ENCODE measurements around the gene EFEMP1.

The EFEMP1 gene

GRCh38 chr2:55919574-55919973, 4.0 kb downstream of the EFEMP1 start:
- TF ChIP-seq YY1 (IDR thresholded peaks at IDR 0.05; ENCODE audit: insufficient read depth, insufficient read length) = no peak
- no peak for TF ChIP-seq ZNF274 (IDR thresholded peaks at IDR 0.05; ENCODE audit: low read depth, low read length)
- no peak for TF ChIP-seq SUZ12 (IDR thresholded peaks at IDR 0.05; ENCODE audit: extremely low read depth, insufficient read depth, insufficient read length)
- H3K9me3 ChIP-seq (ENCODE audit: insufficient read depth, low read length) = no peaks in the 10 kb centered on the region
- peaks cover 23% of the 10 kb centered on the region for H3K27me3 ChIP-seq (ENCODE audit: insufficient read depth, insufficient read length)
- no peak overlapping the region for H3K9ac ChIP-seq (ENCODE audit: insufficient read length, low read depth)
- H3K36me3 ChIP-seq (ENCODE audit: insufficient read depth, insufficient read length, low read length) = peaks cover 7% of the 10 kb centered on the region
- no peak for DNase-seq (ENCODE audit: low read depth, low spot score)
- H3K4me3 ChIP-seq (ENCODE audit: insufficient read length, low read depth) = no peak overlapping the region
- no peaks in the 10 kb centered on the region for H3K4me1 ChIP-seq (ENCODE audit: insufficient read depth, insufficient read length)

DNA sequence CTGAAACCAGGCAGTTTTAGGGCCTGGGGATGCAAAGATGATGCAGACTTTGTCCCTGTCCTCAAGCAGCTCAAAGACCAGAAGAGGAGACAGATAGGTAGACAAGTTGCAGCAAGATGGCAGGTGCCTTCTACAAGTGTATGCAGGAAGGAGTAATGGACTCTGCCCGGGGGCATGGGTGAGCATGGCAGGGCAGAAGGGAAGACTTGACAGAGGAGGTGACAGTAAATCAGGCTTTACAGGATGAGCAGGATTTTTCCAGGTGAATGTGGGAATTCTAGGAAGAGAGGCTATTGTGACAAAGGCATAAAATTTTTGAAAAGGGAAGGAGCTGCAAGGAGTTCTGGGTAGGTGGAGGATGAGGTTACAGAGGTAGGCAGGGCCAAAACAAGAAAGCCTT, 4.7 kb downstream of the EFEMP1 start:
- no peak overlapping the region for H3K9ac ChIP-seq (ENCODE audit: insufficient read length, low read depth)
- peaks cover 7% of the 10 kb centered on the region for H3K36me3 ChIP-seq (ENCODE audit: insufficient read depth, insufficient read length, low read length)
- H3K27me3 ChIP-seq (ENCODE audit: insufficient read depth, insufficient read length) = peaks cover 15% of the 10 kb centered on the region
- H3K9me3 ChIP-seq (ENCODE audit: insufficient read depth, low read length) = no peaks in the 10 kb centered on the region
- H3K4me3 ChIP-seq (ENCODE audit: insufficient read length, low read depth) = no peak overlapping the region
- no peaks in the 10 kb centered on the region for H3K4me1 ChIP-seq (ENCODE audit: insufficient read depth, insufficient read length)
- DNase-seq (ENCODE audit: low read depth, low spot score) = no peak
- TF ChIP-seq YY1 (IDR thresholded peaks at IDR 0.05; ENCODE audit: insufficient read depth, insufficient read length) (no peak), SUZ12 (IDR thresholded peaks at IDR 0.05; ENCODE audit: extremely low read depth, insufficient read depth, insufficient read length) (no peak), ZNF274 (IDR thresholded peaks at IDR 0.05; ENCODE audit: low read depth, low read length) (no peak)

GRCh38 chr2:55917713-55918390, 5.7 kb downstream of the EFEMP1 start:
- H3K36me3 ChIP-seq (ENCODE audit: insufficient read depth, insufficient read length, low read length) = peaks cover 7% of the 10 kb centered on the region
- TF ChIP-seq YY1 (IDR thresholded peaks at IDR 0.05; ENCODE audit: insufficient read depth, insufficient read length) = no peak
- TF ChIP-seq SUZ12 (IDR thresholded peaks at IDR 0.05; ENCODE audit: extremely low read depth, insufficient read depth, insufficient read length) = no peak
- no peak for TF ChIP-seq ZNF274 (IDR thresholded peaks at IDR 0.05; ENCODE audit: low read depth, low read length)

GRCh38 chr2:55917117-55917516, 6.5 kb downstream of the EFEMP1 start:
- Histone ChIP-seq H3K36me3 (ENCODE audit: insufficient read depth, insufficient read length, low read length) (peaks cover 7% of the 10 kb centered on the region), H3K9me3 (ENCODE audit: insufficient read depth, low read length) (no peaks in the 10 kb centered on the region), H3K4me3 (ENCODE audit: insufficient read length, low read depth) (no peak overlapping the region), H3K9ac (ENCODE audit: insufficient read length, low read depth) (no peak overlapping the region), H3K4me1 (ENCODE audit: insufficient read depth, insufficient read length) (no peaks in the 10 kb centered on the region), H3K27me3 (ENCODE audit: insufficient read depth, insufficient read length) (peaks cover 4% of the 10 kb centered on the region)
- DNase-seq (ENCODE audit: low read depth, low spot score) = no peak
- no peak for TF ChIP-seq YY1 (IDR thresholded peaks at IDR 0.05; ENCODE audit: insufficient read depth, insufficient read length)
- no peak for TF ChIP-seq SUZ12 (IDR thresholded peaks at IDR 0.05; ENCODE audit: extremely low read depth, insufficient read depth, insufficient read length)
- TF ChIP-seq ZNF274 (IDR thresholded peaks at IDR 0.05; ENCODE audit: low read depth, low read length) = no peak

More at GRCh38 chr2:55917713-55918390, 5.7 kb downstream of the EFEMP1 start:
- H3K4me1 ChIP-seq (ENCODE audit: insufficient read depth, insufficient read length) = no peaks in the 10 kb centered on the region
- H3K9ac ChIP-seq (ENCODE audit: insufficient read length, low read depth) = no peak overlapping the region
- peaks cover 6% of the 10 kb centered on the region for H3K27me3 ChIP-seq (ENCODE audit: insufficient read depth, insufficient read length)
- H3K4me3 ChIP-seq (ENCODE audit: insufficient read length, low read depth) = no peak overlapping the region
- no peaks in the 10 kb centered on the region for H3K9me3 ChIP-seq (ENCODE audit: insufficient read depth, low read length)
- no peak for DNase-seq (ENCODE audit: low read depth, low spot score)

GRCh38 chr2:55916473-55917049, 7.0 kb downstream of the EFEMP1 start:
- no peaks in the 10 kb centered on the region for H3K9me3 ChIP-seq (ENCODE audit: insufficient read depth, low read length)
- TF ChIP-seq YY1 (IDR thresholded peaks at IDR 0.05; ENCODE audit: insufficient read depth, insufficient read length) (no peak), ZNF274 (IDR thresholded peaks at IDR 0.05; ENCODE audit: low read depth, low read length) (no peak), SUZ12 (IDR thresholded peaks at IDR 0.05; ENCODE audit: extremely low read depth, insufficient read depth, insufficient read length) (no peak)
- H3K4me1 ChIP-seq (ENCODE audit: insufficient read depth, insufficient read length) = no peaks in the 10 kb centered on the region
- no peak overlapping the region for H3K4me3 ChIP-seq (ENCODE audit: insufficient read length, low read depth)
- DNase-seq (ENCODE audit: low read depth, low spot score) = no peak
- H3K27me3 ChIP-seq (ENCODE audit: insufficient read depth, insufficient read length) = no peaks in the 10 kb centered on the region
- H3K36me3 ChIP-seq (ENCODE audit: insufficient read depth, insufficient read length, low read length) = peaks cover 7% of the 10 kb centered on the region
- H3K9ac ChIP-seq (ENCODE audit: insufficient read length, low read depth) = no peak overlapping the region

GRCh38 chr2:55914786-55915185, 8.8 kb downstream of the EFEMP1 start:
- H3K4me3 ChIP-seq (ENCODE audit: insufficient read length, low read depth) = no peak overlapping the region
- no peaks in the 10 kb centered on the region for H3K4me1 ChIP-seq (ENCODE audit: insufficient read depth, insufficient read length)
- no peaks in the 10 kb centered on the region for H3K9me3 ChIP-seq (ENCODE audit: insufficient read depth, low read length)
- DNase-seq (ENCODE audit: low read depth, low spot score) = no peak
- H3K9ac ChIP-seq (ENCODE audit: insufficient read length, low read depth) = no peak overlapping the region
- H3K27me3 ChIP-seq (ENCODE audit: insufficient read depth, insufficient read length) = no peaks in the 10 kb centered on the region
- TF ChIP-seq SUZ12 (IDR thresholded peaks at IDR 0.05; ENCODE audit: extremely low read depth, insufficient read depth, insufficient read length) (no peak), ZNF274 (IDR thresholded peaks at IDR 0.05; ENCODE audit: low read depth, low read length) (no peak)
- peaks cover 7% of the 10 kb centered on the region for H3K36me3 ChIP-seq (ENCODE audit: insufficient read depth, insufficient read length, low read length)

GRCh38 chr2:55912926-55913325, 10.7 kb downstream of the EFEMP1 start:
- TF ChIP-seq SUZ12 (IDR thresholded peaks at IDR 0.05; ENCODE audit: extremely low read depth, insufficient read depth, insufficient read length) (no peak), ZNF274 (IDR thresholded peaks at IDR 0.05; ENCODE audit: low read depth, low read length) (no peak), YY1 (IDR thresholded peaks at IDR 0.05; ENCODE audit: insufficient read depth, insufficient read length) (no peak)

More at GRCh38 chr2:55912926-55913325, 10.7 kb downstream of the EFEMP1 start:
- Histone ChIP-seq H3K4me1 (ENCODE audit: insufficient read depth, insufficient read length) (no peaks in the 10 kb centered on the region), H3K9ac (ENCODE audit: insufficient read length, low read depth) (no peak overlapping the region), H3K36me3 (ENCODE audit: insufficient read depth, insufficient read length, low read length) (peaks cover 7% of the 10 kb centered on the region), H3K9me3 (ENCODE audit: insufficient read depth, low read length) (no peaks in the 10 kb centered on the region), H3K4me3 (ENCODE audit: insufficient read length, low read depth) (no peak overlapping the region), H3K27me3 (ENCODE audit: insufficient read depth, insufficient read length) (no peaks in the 10 kb centered on the region)
- no peak for DNase-seq (ENCODE audit: low read depth, low spot score)
